Ovary (tissue), 3 donors: ENCODE results near the gene NRL.

Source experiments
- EP300 ChIP-seq: sonication (generic); formaldehyde crosslinking; IDR thresholded peaks from one replicate; pipeline ENCODE4 v1.6.1; 2017; ENCODE audit warnings: antibody characterized with exemption
- POLR2A ChIP-seq: fragments of 450-650 bp; IDR thresholded peaks from one replicate; pipeline ENCODE4 v1.6.1; 2017; ENCODE audit warnings: antibody characterized with exemption, mild to moderate bottlenecking, moderate library complexity
- TF ChIP-seq, protein P1 (sequence below), 3 donors: fragments of 450-650 bp in 2 of 3; fragments of 200-600 bp in 1 of 3; IDR thresholded peaks; one replicate each; pipeline versions ENCODE4 v1.5.1 to v1.8.0; 2016 to 2022; ENCODE audit warnings: antibody characterized with exemption in 3 of 3, mild to moderate bottlenecking in 1 of 3
- donor health status: DM: no; HTN: no; CAD: no.

- TF ChIP-seq POLR2A (no peak), EP300 (no peak)
- TF ChIP-seq, protein P1, sequence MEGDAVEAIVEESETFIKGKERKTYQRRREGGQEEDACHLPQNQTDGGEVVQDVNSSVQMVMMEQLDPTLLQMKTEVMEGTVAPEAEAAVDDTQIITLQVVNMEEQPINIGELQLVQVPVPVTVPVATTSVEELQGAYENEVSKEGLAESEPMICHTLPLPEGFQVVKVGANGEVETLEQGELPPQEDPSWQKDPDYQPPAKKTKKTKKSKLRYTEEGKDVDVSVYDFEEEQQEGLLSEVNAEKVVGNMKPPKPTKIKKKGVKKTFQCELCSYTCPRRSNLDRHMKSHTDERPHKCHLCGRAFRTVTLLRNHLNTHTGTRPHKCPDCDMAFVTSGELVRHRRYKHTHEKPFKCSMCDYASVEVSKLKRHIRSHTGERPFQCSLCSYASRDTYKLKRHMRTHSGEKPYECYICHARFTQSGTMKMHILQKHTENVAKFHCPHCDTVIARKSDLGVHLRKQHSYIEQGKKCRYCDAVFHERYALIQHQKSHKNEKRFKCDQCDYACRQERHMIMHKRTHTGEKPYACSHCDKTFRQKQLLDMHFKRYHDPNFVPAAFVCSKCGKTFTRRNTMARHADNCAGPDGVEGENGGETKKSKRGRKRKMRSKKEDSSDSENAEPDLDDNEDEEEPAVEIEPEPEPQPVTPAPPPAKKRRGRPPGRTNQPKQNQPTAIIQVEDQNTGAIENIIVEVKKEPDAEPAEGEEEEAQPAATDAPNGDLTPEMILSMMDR (IDR thresholded peaks at IDR 0.05), result no peak
Measured at GRCh38 chr14:24089890-24090289, 24.9 kb downstream of the NRL start.
